Neuron (in vitro differentiated cells): ENCODE measurements around the gene DNAI7.
A peak's percentile ranks its signal among the peaks of the same experiment; 100 is the strongest.

ENCODE experiments used
- H2AFZ ChIP-seq: one replicate; pipeline ENCODE4 v1.6.1; 2013; ENCODE audit warnings: low read depth, mild to moderate bottlenecking, inconsistent platforms, low read length, moderate library complexity
- H3K27me3 ChIP-seq: one replicate; pipeline ENCODE4 v1.6.1; 2013; ENCODE audit warnings: low read length; ENCODE audit not compliant: insufficient read depth
- H3K36me3 ChIP-seq: one replicate; pipeline ENCODE4 v1.6.1; 2013; ENCODE audit warnings: low read length; ENCODE audit not compliant: insufficient read depth
- H3K4me1 ChIP-seq: one replicate; pipeline ENCODE4 v1.6.1; 2013; ENCODE audit warnings: low read length; ENCODE audit not compliant: insufficient read depth
- H3K4me3 ChIP-seq: 2 replicates; pipeline ENCODE4 v1.5.1; 2013; ENCODE audit warnings: mild to moderate bottlenecking, low read length, moderate library complexity
- H3K9me3 ChIP-seq: one replicate; pipeline ENCODE4 v1.6.1; 2013; ENCODE audit warnings: low read length

The DNAI7 gene, protein sequence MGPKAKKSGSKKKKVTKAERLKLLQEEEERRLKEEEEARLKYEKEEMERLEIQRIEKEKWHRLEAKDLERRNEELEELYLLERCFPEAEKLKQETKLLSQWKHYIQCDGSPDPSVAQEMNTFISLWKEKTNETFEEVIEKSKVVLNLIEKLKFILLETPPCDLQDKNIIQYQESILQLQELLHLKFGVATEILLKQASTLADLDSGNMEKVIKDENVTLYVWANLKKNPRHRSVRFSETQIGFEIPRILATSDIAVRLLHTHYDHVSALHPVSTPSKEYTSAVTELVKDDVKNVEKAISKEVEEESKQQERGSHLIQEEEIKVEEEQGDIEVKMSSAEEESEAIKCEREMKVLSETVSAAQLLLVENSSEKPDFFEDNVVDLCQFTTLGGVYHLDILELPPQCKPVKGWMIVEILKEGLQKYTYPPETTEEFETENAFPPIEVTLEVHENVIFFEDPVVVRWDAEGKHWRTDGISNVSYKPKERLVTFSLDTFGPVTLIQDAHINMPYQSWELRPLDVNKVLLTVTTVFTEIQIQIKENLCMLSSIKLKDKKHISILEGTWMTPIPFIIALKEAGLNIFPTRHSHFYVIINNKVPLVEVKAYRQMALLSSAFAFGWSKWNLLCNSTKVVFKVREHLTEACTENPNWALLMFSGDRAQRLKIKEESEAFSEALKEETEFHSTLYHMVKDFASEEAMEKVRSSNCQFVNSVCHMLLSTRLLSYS

GRCh38 chr12:25195056-25195971 is at the start of gene DNAI7, which contains the start of gene ETFRF1:
DNAI7 (minus strand) TSS chr12:25195160; CDS start chr12:25195078, 82 bp downstream.
ETFRF1 (plus strand) TSS chr12:25195237; CDS start chr12:25203957, 8,720 bp downstream.
- H3K4me1 ChIP-seq: peaks cover 6% of the 10 kb centered on the region
- peak within 1 kb of the TSS; percentile 70 for H2AFZ ChIP-seq
- no peaks in the 10 kb centered on the region for H3K9me3 ChIP-seq
- no peaks in the 10 kb centered on the region for H3K36me3 ChIP-seq
- H3K27me3 ChIP-seq: no peaks in the 10 kb centered on the region
- peak within 1 kb of the TSS; percentile 96 for H3K4me3 ChIP-seq

GRCh38 chr12:25243680-25243990 is 48.7 kb upstream of the DNAI7 start:
- Histone ChIP-seq H2AFZ (no peak overlapping the region), H3K27me3 (no peaks in the 10 kb centered on the region), H3K9me3 (peaks cover 2% of the 10 kb centered on the region), H3K36me3 (peaks cover 10% of the 10 kb centered on the region), H3K4me1 (no peaks in the 10 kb centered on the region), H3K4me3 (no peak overlapping the region)

GRCh38 chr12:25242981-25243679 is 48.2 kb upstream of the DNAI7 start:
- Histone ChIP-seq H3K36me3 (peaks cover 13% of the 10 kb centered on the region), H3K4me1 (no peaks in the 10 kb centered on the region), H2AFZ (no peak overlapping the region), H3K9me3 (peaks cover 2% of the 10 kb centered on the region), H3K27me3 (no peaks in the 10 kb centered on the region), H3K4me3 (no peak overlapping the region)

DNA sequence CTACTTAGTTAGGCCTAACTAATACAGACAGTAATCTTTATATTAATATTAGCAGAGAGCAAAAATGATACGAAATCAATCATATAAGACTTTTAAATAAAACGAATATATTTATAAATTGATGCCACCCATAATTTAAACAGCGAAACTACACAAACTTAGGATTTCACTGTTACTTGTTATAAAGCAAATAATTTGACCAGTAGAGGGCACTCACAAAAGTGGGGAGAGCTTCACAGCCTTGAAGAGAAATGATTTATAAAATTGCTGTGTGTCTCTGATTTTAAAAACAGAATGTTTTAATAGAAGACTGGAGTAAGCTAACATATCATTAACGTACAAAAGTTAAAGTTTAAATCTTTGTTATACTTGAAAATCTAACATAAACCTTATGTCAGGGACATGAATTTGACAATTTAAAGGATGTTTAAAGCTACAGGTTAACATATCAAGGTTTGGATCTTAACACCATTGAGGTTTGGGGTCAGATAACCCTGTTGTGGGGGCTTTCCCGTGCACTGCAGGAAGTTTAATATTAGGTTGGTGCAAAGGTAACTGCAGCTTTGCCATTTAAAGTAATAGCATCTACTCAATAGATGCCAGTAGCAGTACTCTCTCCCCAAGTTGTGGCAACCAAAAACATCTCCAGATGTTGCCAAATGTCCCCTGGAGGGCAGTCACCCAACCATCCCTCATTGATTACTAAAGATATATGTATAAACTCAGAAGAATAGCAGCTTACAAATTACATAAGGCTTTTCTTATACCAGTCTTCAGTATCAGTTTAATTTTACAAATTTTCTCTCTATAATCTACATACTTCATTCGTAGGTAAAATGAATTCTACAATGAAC is 46.4 kb upstream of the DNAI7 start:
- H3K4me3 ChIP-seq: no peak overlapping the region
- H3K36me3 ChIP-seq: peaks cover 22% of the 10 kb centered on the region
- H2AFZ ChIP-seq: no peak overlapping the region

DNA sequence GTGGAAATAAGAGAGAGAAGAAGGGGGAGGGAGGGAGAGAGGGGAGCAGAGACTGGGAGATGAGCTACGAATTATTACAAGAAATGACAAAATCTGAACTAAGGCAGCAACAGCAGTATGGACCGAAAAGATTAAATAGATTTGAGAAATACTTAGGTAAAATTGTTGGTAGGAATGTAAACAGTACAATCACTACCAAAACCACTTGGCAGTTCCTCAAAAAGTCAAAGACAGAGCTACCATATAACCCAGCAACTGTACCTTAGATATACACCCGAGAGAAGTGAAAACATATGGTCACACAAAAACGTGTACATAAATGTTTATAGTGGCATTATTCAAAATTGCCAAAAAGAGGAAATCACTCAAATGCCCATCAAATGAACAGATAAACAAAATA is 41.7 kb upstream of the DNAI7 start:
- Histone ChIP-seq H3K36me3 (peaks cover 28% of the 10 kb centered on the region), H2AFZ (no peak overlapping the region), H3K27me3 (no peaks in the 10 kb centered on the region), H3K4me3 (no peak overlapping the region), H3K9me3 (no peaks in the 10 kb centered on the region), H3K4me1 (no peaks in the 10 kb centered on the region)

More for the DNA sequence above, 46.4 kb upstream of the DNAI7 start:
- H3K4me1 ChIP-seq: no peaks in the 10 kb centered on the region
- H3K9me3 ChIP-seq: peaks cover 2% of the 10 kb centered on the region
- H3K27me3 ChIP-seq: no peaks in the 10 kb centered on the region

GRCh38 chr12:25236190-25236589 is 41.2 kb upstream of the DNAI7 start:
- Histone ChIP-seq H3K4me1 (no peaks in the 10 kb centered on the region), H2AFZ (no peak overlapping the region), H3K4me3 (no peak overlapping the region), H3K36me3 (peaks cover 28% of the 10 kb centered on the region), H3K27me3 (no peaks in the 10 kb centered on the region), H3K9me3 (no peaks in the 10 kb centered on the region)

DNA sequence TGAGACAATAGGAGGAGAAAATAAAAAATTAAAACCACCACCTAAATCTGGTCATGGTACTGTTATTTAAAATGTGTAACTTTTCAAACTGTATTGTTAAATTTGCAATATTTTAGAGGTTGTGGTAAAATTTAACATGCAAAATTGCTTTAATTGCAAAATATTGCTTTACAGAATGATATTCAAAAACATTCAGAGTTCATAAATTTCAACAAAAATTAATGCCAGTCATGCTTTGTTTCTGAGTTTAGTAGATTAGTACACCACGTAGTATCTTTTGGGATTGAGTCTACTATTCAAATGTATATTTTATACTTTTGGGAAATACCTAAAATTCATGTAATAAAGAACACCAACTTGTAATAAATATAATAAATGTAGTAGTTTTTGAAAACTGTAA is 18.4 kb upstream of the DNAI7 start:
- Histone ChIP-seq H3K4me1 (no peaks in the 10 kb centered on the region), H3K9me3 (no peaks in the 10 kb centered on the region), H2AFZ (no peak overlapping the region), H3K36me3 (peaks cover 25% of the 10 kb centered on the region), H3K4me3 (no peak overlapping the region), H3K27me3 (no peaks in the 10 kb centered on the region)

- no peaks in the 10 kb centered on the region for H3K9me3 ChIP-seq
- H3K36me3 ChIP-seq: peaks cover 39% of the 10 kb centered on the region
- H2AFZ ChIP-seq: no peak overlapping the region
- H3K4me3 ChIP-seq: no peak overlapping the region
- H3K27me3 ChIP-seq: no peaks in the 10 kb centered on the region
- no peaks in the 10 kb centered on the region for H3K4me1 ChIP-seq
Observed at GRCh38 chr12:25208554-25208953, 13.6 kb upstream of the DNAI7 start.

- Histone ChIP-seq H2AFZ (no peak overlapping the region), H3K36me3 (peaks cover 39% of the 10 kb centered on the region), H3K4me3 (no peak overlapping the region), H3K9me3 (no peaks in the 10 kb centered on the region), H3K27me3 (no peaks in the 10 kb centered on the region), H3K4me1 (no peaks in the 10 kb centered on the region)
Observed at GRCh38 chr12:25207846-25208245, 12.9 kb upstream of the DNAI7 start.

- Histone ChIP-seq H3K27me3 (no peaks in the 10 kb centered on the region), H3K4me3 (no peak overlapping the region), H2AFZ (no peak overlapping the region)
Observed at GRCh38 chr12:25207411-25207810, 12.5 kb upstream of the DNAI7 start.

GRCh38 chr12:25202137-25202536 is 7.2 kb upstream of the DNAI7 start:
- Histone ChIP-seq H3K4me1 (no peaks in the 10 kb centered on the region), H3K27me3 (no peaks in the 10 kb centered on the region), H3K4me3 (no peak overlapping the region)

More at GRCh38 chr12:25207411-25207810, 12.5 kb upstream of the DNAI7 start:
- no peaks in the 10 kb centered on the region for H3K4me1 ChIP-seq
- H3K36me3 ChIP-seq: peaks cover 39% of the 10 kb centered on the region
- no peaks in the 10 kb centered on the region for H3K9me3 ChIP-seq

DNA sequence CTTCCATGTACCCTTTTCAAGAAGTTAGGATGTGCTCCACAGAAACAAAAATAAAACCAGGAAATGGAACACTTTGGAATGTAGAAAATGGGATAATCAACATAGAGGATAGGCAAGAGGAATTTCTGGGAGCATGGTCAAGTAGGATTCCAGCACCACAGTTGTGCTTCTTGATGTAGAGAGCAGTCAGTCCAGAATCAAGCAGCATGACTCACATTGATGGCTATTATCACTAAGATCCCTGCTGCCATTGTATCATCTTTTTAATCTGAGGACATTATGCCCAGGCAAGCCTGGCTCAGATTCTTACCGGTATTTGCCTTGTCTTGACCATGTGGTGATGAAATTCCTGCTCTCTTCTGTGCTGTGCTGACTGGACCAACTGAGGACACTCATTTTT is 5.7 kb upstream of the DNAI7 start:
- H3K9me3 ChIP-seq: no peaks in the 10 kb centered on the region
- H2AFZ ChIP-seq: no peak overlapping the region
- peaks cover 6% of the 10 kb centered on the region for H3K4me1 ChIP-seq
- peaks cover 2% of the 10 kb centered on the region for H3K36me3 ChIP-seq
- no peak overlapping the region for H3K4me3 ChIP-seq
- no peaks in the 10 kb centered on the region for H3K27me3 ChIP-seq

More at GRCh38 chr12:25202137-25202536, 7.2 kb upstream of the DNAI7 start:
- Histone ChIP-seq H3K9me3 (no peaks in the 10 kb centered on the region), H3K36me3 (peaks cover 12% of the 10 kb centered on the region), H2AFZ (no peak overlapping the region)
